H9 (cell line): ENCODE measurements around the gene KLHDC10. TPM values are rescaled to one million over a fixed set of nuclear protein-coding genes. Genes with fewer than 3 reads are reported as not detected.
A peak's percentile ranks its signal among the peaks of the same experiment; 100 is the strongest.
"Not testable (repeated sequence)": the region's sequence is repeated elsewhere in the genome, so short reads cannot be mapped to it uniquely, and the experiment has no call there.

Experiments used
- DNase-seq: peaks from one replicate; pipeline ENCODE4 v3.0.0-alpha.2; 2017
- H2AFZ ChIP-seq: one replicate; pipeline ENCODE4 v1.6.1; 2013; ENCODE audit warnings: mild to moderate bottlenecking, low read length, control low read depth, moderate library complexity
- H2AK5ac ChIP-seq: 2 replicates; pipeline ENCODE4 v1.6.1; 2013; ENCODE audit warnings: low read length, control low read depth, mixed read lengths; ENCODE audit not compliant: insufficient read length
- H2BK120ac ChIP-seq: one replicate; pipeline ENCODE4 v1.6.1; 2013; ENCODE audit warnings: low read depth, mild to moderate bottlenecking, low read length, control low read depth, inconsistent platforms; ENCODE audit not compliant: poor library complexity, severe bottlenecking
- H2BK12ac ChIP-seq: 2 replicates; pipeline ENCODE4 v1.6.1; 2013; ENCODE audit warnings: low read length, control low read depth, mixed read lengths, low read depth; ENCODE audit not compliant: insufficient read length
- H2BK15ac ChIP-seq: 2 replicates; pipeline ENCODE4 v1.6.1; 2013; ENCODE audit warnings: low read depth, low read length, control low read depth
- H2BK20ac ChIP-seq: one replicate; pipeline ENCODE4 v1.6.1; 2013; ENCODE audit warnings: low read depth, mild to moderate bottlenecking, low read length, control low read depth, inconsistent platforms; ENCODE audit not compliant: poor library complexity, severe bottlenecking
- H2BK5ac ChIP-seq: 2 replicates; pipeline ENCODE4 v1.6.1; 2013; ENCODE audit warnings: low read length, control low read depth, mixed read lengths; ENCODE audit not compliant: insufficient read length
- H3K14ac ChIP-seq: 2 replicates; pipeline ENCODE4 v1.6.1; 2013; ENCODE audit warnings: low read length, control low read depth; ENCODE audit not compliant: insufficient read depth
- H3K18ac ChIP-seq: 2 replicates; pipeline ENCODE4 v1.6.1; 2013; ENCODE audit warnings: low read depth, mild to moderate bottlenecking, mixed read lengths, low read length, control low read depth; ENCODE audit not compliant: insufficient read length
- H3K23ac ChIP-seq: 2 replicates; pipeline ENCODE4 v1.6.1; 2013; ENCODE audit warnings: low read length, control low read depth, mixed read lengths, low read depth; ENCODE audit not compliant: insufficient read length
- H3K23me2 ChIP-seq: 2 replicates; pipeline ENCODE4 v1.6.1; 2013; ENCODE audit warnings: low read depth, mild to moderate bottlenecking, mixed read lengths, low read length, control low read depth; ENCODE audit not compliant: insufficient read length, poor library complexity, severe bottlenecking
- H3K27ac ChIP-seq: 2 replicates; pipeline ENCODE4 v1.5.1; 2013; ENCODE audit warnings: low read length, control low read depth, mixed read lengths, low read depth; ENCODE audit not compliant: insufficient read length
- H3K27me3 ChIP-seq: 2 replicates; pipeline ENCODE4 v1.6.1; 2013; ENCODE audit warnings: low read length, control low read depth, inconsistent platforms; ENCODE audit not compliant: insufficient read depth
- H3K4ac ChIP-seq: 2 replicates; pipeline ENCODE4 v1.6.1; 2013; ENCODE audit warnings: low read depth, mild to moderate bottlenecking, control low read depth, inconsistent platforms, low read length, moderate library complexity
- H3K4me1 ChIP-seq: 2 replicates; pipeline ENCODE4 v1.6.1; 2013; ENCODE audit warnings: low read length, control low read depth, inconsistent platforms; ENCODE audit not compliant: insufficient read depth
- H3K4me2 ChIP-seq: 2 replicates; pipeline ENCODE4 v1.6.1; 2013; ENCODE audit warnings: low read length, control low read depth, mixed read lengths; ENCODE audit not compliant: insufficient read length, insufficient read depth
- H3K56ac ChIP-seq: 2 replicates; pipeline ENCODE4 v1.6.1; 2013; ENCODE audit warnings: low read depth, mild to moderate bottlenecking, mixed read lengths, low read length, control low read depth; ENCODE audit not compliant: insufficient read length
- H3K79me1 ChIP-seq: 2 replicates; pipeline ENCODE4 v1.6.1; 2013; ENCODE audit warnings: low read depth, mild to moderate bottlenecking, moderate library complexity, low read length, control low read depth, inconsistent platforms; ENCODE audit not compliant: insufficient read depth, poor library complexity, severe bottlenecking
- H3K79me2 ChIP-seq: 2 replicates; pipeline ENCODE4 v1.6.1; 2013; ENCODE audit warnings: low read length, control low read depth, inconsistent platforms; ENCODE audit not compliant: insufficient read depth
- H3K9ac ChIP-seq: 2 replicates; pipeline ENCODE4 v1.6.1; 2013; ENCODE audit warnings: low read length, control low read depth, mixed read lengths; ENCODE audit not compliant: insufficient read length; ENCODE audit errors: extremely low read depth
- H3K9me3 ChIP-seq: one replicate; pipeline ENCODE4 v1.6.1; 2013; ENCODE audit warnings: low read depth, low read length, inconsistent platforms; ENCODE audit not compliant: control insufficient read depth
- H3T11ph ChIP-seq: one replicate; pipeline ENCODE4 v1.6.1; 2013; ENCODE audit warnings: mild to moderate bottlenecking, low read length, control low read depth, inconsistent platforms
- H4K20me1 ChIP-seq: one replicate; pipeline ENCODE4 v1.6.1; 2013; ENCODE audit not compliant: control insufficient read depth, insufficient read length, insufficient read depth
- H4K5ac ChIP-seq: 2 replicates; pipeline ENCODE4 v1.6.1; 2013; ENCODE audit warnings: low read depth, mild to moderate bottlenecking, mixed read lengths, low read length, control low read depth; ENCODE audit not compliant: insufficient read length
- H4K8ac ChIP-seq: replicated peaks from 2 replicates; pipeline ENCODE4 v1.6.1; 2013; ENCODE audit warnings: low read length, control low read depth, mixed read lengths, low read depth; ENCODE audit not compliant: insufficient read length
- H4K91ac ChIP-seq: 2 replicates; pipeline ENCODE4 v1.6.1; 2013; ENCODE audit warnings: low read depth, mild to moderate bottlenecking, moderate library complexity, mixed read lengths, low read length, control low read depth; ENCODE audit not compliant: insufficient read length
- H3K27ac Mint-ChIP-seq, 3 experiments: 2 replicates in 2 of 3; 3 replicates in 1 of 3; pipeline ENCODE4 v1.8.0; 2020 to 2021; ENCODE audit warnings: mixed read lengths in 3 of 3, mild to moderate bottlenecking in 1 of 3, moderate library complexity in 1 of 3
- H3K27me3 Mint-ChIP-seq: 2 replicates; pipeline ENCODE4 v1.8.0; 2021; ENCODE audit warnings: low read depth, mild to moderate bottlenecking, moderate library complexity, mixed read lengths
- H3K36me3 Mint-ChIP-seq, 3 experiments: 2 replicates in 2 of 3; 3 replicates in 1 of 3; pipeline ENCODE4 v1.8.0; 2020 to 2021; ENCODE audit warnings: low read depth in 3 of 3, mixed read lengths in 3 of 3; ENCODE audit not compliant: insufficient read depth in 1 of 3
- H3K4me1 Mint-ChIP-seq, 2 experiments: 2 replicates each; pipeline ENCODE4 v1.8.0; 2020; ENCODE audit warnings: mixed read lengths in 2 of 2
- H3K4me3 Mint-ChIP-seq, 2 experiments: 2 replicates in 1 of 2; 3 replicates in 1 of 2; pipeline ENCODE4 v1.8.0; 2020 to 2021; ENCODE audit warnings: mild to moderate bottlenecking in 2 of 2, mixed read lengths in 2 of 2, moderate library complexity in 1 of 2
- H3K9me3 Mint-ChIP-seq, 2 experiments: 2 replicates in 1 of 2; 3 replicates in 1 of 2; pipeline ENCODE4 v1.8.0; 2020; ENCODE audit warnings: mild to moderate bottlenecking in 2 of 2, mixed read lengths in 2 of 2, moderate library complexity in 1 of 2
- CTCF ChIP-seq: fragments of 200-600 bp; sonication (generic); conservative IDR thresholded peaks from 3 replicates; pipeline ENCODE4 v1.8.0; 2021; ENCODE audit warnings: antibody characterized with exemption, mild to moderate bottlenecking
- WGBS: extraction: QIAGEN DNeasy Blood & Tissue Kit; methylation state at CpG from one replicate; pipeline ENCODE4 v1.1.7; 2013; ENCODE audit warnings: missing lambda C conversion rate, low lambda C conversion rate, mixed read lengths; ENCODE audit not compliant: insufficient read length; ENCODE audit errors: extremely low coverage; 5-methylcytosine and 5-hydroxymethylcytosine counted together
- total RNA-seq: library from RNA; stranded (reverse); gene quantifications from 2 replicates; pipeline ENCODE4 v1.2.1, GENCODE V29; 2021

The KLHDC10 gene
- total RNA-seq, 1 experiment from 2014 or later, result 17.3 TPM

- Histone ChIP-seq H3K18ac (no peak overlapping the region), H3K79me2 (no peaks in the 10 kb centered on the region), H2BK5ac (no peak overlapping the region), H3K23me2 (no peaks in the 10 kb centered on the region), H2BK20ac (no peak overlapping the region), H4K8ac (no peak overlapping the region), H2BK12ac (no peak overlapping the region), H2BK15ac (no peak overlapping the region), H3K56ac (no peak overlapping the region), H4K5ac (no peak overlapping the region), H3K79me1 (no peaks in the 10 kb centered on the region), H3K4me2 (no peak overlapping the region), H3K4me1 (no peaks in the 10 kb centered on the region), H4K91ac (no peak overlapping the region), H3K27ac (no peak overlapping the region), H3K4ac (no peak overlapping the region), H2AFZ (no peak overlapping the region), H3K23ac (no peak overlapping the region), H4K20me1 (no peaks in the 10 kb centered on the region), H2BK120ac (no peak overlapping the region), H3T11ph (no peak overlapping the region), H3K9me3 (no peaks in the 10 kb centered on the region), H2AK5ac (no peak overlapping the region), H3K27me3 (no peaks in the 10 kb centered on the region), H3K14ac (no peak overlapping the region), H3K9ac (no peak overlapping the region)
- Mint-ChIP-seq H3K4me3 (no peak overlapping the region), H3K27me3 (no peaks in the 10 kb centered on the region), H3K4me1 (peaks cover 0 to 7% of the 10 kb centered on the region in 2 experiments; a peak in 2 of 4 replicates), H3K36me3 (peaks cover 1 to 5% (median 2%) of the 10 kb centered on the region in 3 experiments; a peak in 5 of 7 replicates), H3K27ac (peak overlapping the region in 1 of 3 experiments; percentile 5; a peak in 1 of 7 replicates), H3K9me3 (peaks cover 0 to 3% of the 10 kb centered on the region in 2 experiments; a peak in 2 of 5 replicates)
- no peak for DNase-seq
- peak; percentile 76 for TF ChIP-seq CTCF
- WGBS, result no CpG with 5 or more reads among the region's 11 CpGs
Observed at GRCh38 chr7:130084037-130084875, 13.9 kb downstream of the KLHDC10 start.

- H2BK20ac ChIP-seq, H4K91ac ChIP-seq, H3K14ac ChIP-seq, H2BK5ac ChIP-seq, H4K8ac ChIP-seq, H4K5ac ChIP-seq, H2BK15ac ChIP-seq, H3K79me1 ChIP-seq, H3K23me2 ChIP-seq, H2BK120ac ChIP-seq, H3K9ac ChIP-seq, H3K4ac ChIP-seq, H3K27me3 ChIP-seq, H3K56ac ChIP-seq, H4K20me1 ChIP-seq, H3K27ac ChIP-seq, H3T11ph ChIP-seq, H3K4me2 ChIP-seq, DNase-seq, H3K4me1 Mint-ChIP-seq, H2AK5ac ChIP-seq, H3K4me1 ChIP-seq, H3K9me3 ChIP-seq, H3K9me3 Mint-ChIP-seq, H3K27me3 Mint-ChIP-seq, H3K23ac ChIP-seq, H3K36me3 Mint-ChIP-seq, H3K4me3 Mint-ChIP-seq, H3K27ac Mint-ChIP-seq, H2AFZ ChIP-seq, H3K79me2 ChIP-seq, H2BK12ac ChIP-seq, H3K18ac ChIP-seq: not testable (repeated sequence)
- no CpG with 5 or more reads among the region's 5 CpGs for WGBS
Observed at GRCh38 chr7:130085235-130085634, 14.9 kb downstream of the KLHDC10 start.
